ENCODE data around the gene PDGFB. TPM values are rescaled to one million over a fixed set of nuclear protein-coding genes. Genes with fewer than 3 reads are reported as not detected.
A peak's percentile ranks its signal among the peaks of the same experiment; 100 is the strongest.

Gene PDGFB
- total and polyA plus RNA-seq, 7 donors, result 5.2 to 16.4 (median 10.1) TPM

- Histone ChIP-seq H3K36me3 (ENCODE audit: insufficient read depth in 1 of 2, low read depth in 1 of 2) (no peaks in the 10 kb centered on the region), H3K27ac (no peak overlapping the region), H3K4me3 (no peak overlapping the region), H3K9me3 (no peaks in the 10 kb centered on the region), H3K27me3 (ENCODE audit: insufficient read depth in 3 of 3, low read length in 2 of 3) (no peaks in the 10 kb centered on the region), H3K4me1 (peaks cover 38% of the 10 kb centered on the region)
- TF ChIP-seq, protein P1, sequence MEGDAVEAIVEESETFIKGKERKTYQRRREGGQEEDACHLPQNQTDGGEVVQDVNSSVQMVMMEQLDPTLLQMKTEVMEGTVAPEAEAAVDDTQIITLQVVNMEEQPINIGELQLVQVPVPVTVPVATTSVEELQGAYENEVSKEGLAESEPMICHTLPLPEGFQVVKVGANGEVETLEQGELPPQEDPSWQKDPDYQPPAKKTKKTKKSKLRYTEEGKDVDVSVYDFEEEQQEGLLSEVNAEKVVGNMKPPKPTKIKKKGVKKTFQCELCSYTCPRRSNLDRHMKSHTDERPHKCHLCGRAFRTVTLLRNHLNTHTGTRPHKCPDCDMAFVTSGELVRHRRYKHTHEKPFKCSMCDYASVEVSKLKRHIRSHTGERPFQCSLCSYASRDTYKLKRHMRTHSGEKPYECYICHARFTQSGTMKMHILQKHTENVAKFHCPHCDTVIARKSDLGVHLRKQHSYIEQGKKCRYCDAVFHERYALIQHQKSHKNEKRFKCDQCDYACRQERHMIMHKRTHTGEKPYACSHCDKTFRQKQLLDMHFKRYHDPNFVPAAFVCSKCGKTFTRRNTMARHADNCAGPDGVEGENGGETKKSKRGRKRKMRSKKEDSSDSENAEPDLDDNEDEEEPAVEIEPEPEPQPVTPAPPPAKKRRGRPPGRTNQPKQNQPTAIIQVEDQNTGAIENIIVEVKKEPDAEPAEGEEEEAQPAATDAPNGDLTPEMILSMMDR (IDR thresholded peaks at IDR 0.05), result no peak
- WGBS, 3 donors, result 94 to 95% (median 95%) methylated on average over 13 of the region's 13 CpGs
- no peak for ATAC-seq
- DNase-seq, result no peak
- intact Hi-C loops (cut with DNase I), result no loop called here
Observed at GRCh38 chr22:39288135-39288898, 43.5 kb upstream of the PDGFB start.

DNA sequence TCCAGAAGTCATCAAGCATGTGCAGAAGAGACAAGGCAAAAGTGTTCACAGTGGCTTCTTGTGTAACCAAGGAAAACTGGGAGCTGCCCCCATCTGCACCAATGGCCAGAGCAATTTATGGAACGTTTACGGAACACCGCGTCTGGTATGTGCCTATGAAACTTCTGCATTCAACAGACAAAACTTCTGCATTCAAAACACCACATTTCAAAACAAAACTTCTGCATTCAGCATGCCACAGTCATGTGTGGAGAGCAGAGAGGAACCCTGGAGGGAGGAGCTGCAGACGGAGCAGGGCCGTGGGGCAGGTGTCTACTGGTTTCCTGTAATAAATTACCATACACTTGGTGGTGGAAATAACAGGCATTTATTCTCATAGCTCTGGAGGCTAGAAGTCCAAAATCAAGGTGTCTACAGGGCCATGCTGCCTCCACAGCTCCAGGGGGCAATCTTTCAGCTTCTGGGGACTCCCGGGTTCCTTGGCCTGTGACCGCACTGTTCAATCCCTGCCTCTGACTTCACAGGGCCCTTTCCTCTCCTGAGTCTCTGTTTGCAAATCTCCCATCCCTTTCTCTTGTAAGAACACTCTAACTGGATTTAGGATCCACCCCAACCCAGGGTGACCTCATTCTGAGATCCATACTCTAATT is 42.4 kb upstream of the PDGFB start:
- DNase-seq, result no peak
- no peak overlapping the region for H3K4me3 ChIP-seq
- no peak overlapping the region for H3K27ac ChIP-seq

GRCh38 chr22:39284983-39285382 is 40.2 kb upstream of the PDGFB start:
- no peaks in the 10 kb centered on the region for H3K9me3 ChIP-seq
- DNase-seq (no peak), ATAC-seq (no peak)
- no peaks in the 10 kb centered on the region for H3K27me3 ChIP-seq (ENCODE audit: insufficient read depth in 3 of 3, low read length in 2 of 3)
- H3K36me3 ChIP-seq (ENCODE audit: insufficient read depth in 1 of 2, low read depth in 1 of 2), result no peaks in the 10 kb centered on the region
- TF ChIP-seq, protein P1 (IDR thresholded peaks at IDR 0.05), result no peak
- peaks cover 24% of the 10 kb centered on the region for H3K4me1 ChIP-seq
- WGBS, 3 donors, result 89 to 91% (median 91%) methylated on average over 3 of the region's 3 CpGs
- intact Hi-C loops (cut with DNase I), result no loop called here
- H3K27ac ChIP-seq, result no peak overlapping the region
- no peak overlapping the region for H3K4me3 ChIP-seq

More for the DNA sequence above, 42.4 kb upstream of the PDGFB start:
- ATAC-seq, result no peak
- H3K27me3 ChIP-seq (ENCODE audit: insufficient read depth in 3 of 3, low read length in 2 of 3), result no peaks in the 10 kb centered on the region
- H3K9me3 ChIP-seq, result no peaks in the 10 kb centered on the region
- 69 to 77% (median 73%) methylated on average over 8 of the region's 8 CpGs for WGBS, 3 donors
- H3K4me1 ChIP-seq, result peaks cover 46% of the 10 kb centered on the region
- TF ChIP-seq, protein P1 (IDR thresholded peaks at IDR 0.05), result no peak
- intact Hi-C loops (cut with DNase I), result no loop called here
- H3K36me3 ChIP-seq (ENCODE audit: insufficient read depth in 1 of 2, low read depth in 1 of 2), result no peaks in the 10 kb centered on the region

DNA sequence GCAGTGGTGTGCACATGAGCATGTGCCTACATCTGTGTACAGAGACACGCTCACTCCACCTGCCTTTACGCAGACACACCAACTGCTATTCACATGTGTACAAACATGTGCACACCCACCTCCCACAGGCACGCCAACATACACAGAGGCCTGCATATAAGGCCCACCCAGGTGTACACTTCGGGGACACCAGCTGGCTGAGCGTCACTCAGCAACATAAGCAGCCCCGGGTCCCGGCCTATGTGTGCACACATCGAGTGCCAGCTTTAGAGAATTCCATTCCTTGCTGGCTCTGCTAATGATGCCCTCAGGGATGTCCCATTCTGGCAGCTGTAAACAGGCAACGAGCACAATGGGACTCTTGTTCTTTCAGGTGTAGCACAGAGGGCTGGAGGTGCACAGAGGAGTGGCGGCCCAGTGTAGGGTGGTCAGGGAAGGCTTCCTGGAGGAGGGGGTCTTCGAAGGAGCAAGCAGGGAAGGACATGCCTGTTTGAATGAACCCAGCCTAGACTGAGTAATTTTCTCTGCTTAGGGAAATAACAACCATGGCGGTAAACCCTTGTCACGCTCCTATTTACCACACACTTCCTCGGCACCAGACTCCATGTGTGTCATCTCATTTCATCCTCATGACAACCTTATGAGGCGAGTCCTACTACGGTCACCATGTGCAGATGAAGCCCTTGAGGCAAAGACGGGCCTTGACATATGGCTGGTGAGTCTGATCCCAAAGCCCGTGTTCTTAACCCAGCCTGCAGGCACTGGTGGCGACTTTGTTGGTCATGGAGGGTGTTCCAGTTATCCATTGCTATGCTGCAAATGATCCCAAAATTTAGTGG is 39.6 kb upstream of the PDGFB start:
- TF ChIP-seq, protein P1 (IDR thresholded peaks at IDR 0.05), result no peak
- Histone ChIP-seq H3K36me3 (ENCODE audit: insufficient read depth in 1 of 2, low read depth in 1 of 2) (no peaks in the 10 kb centered on the region), H3K4me1 (peaks cover 23% of the 10 kb centered on the region), H3K9me3 (no peaks in the 10 kb centered on the region), H3K27ac (peak overlapping the region; percentile 89), H3K27me3 (ENCODE audit: insufficient read depth in 3 of 3, low read length in 2 of 3) (no peaks in the 10 kb centered on the region), H3K4me3 (no peak overlapping the region)
- ATAC-seq, result no peak
- intact Hi-C loops (cut with DNase I), result no loop called here
- DNase-seq, result no peak
- WGBS, 3 donors, result 72 to 78% (median 75%) methylated on average over 19 of the region's 19 CpGs

All from psoas muscle (tissue), 8 donors.